GM21367 (cell line): ENCODE measurements around the gene PXYLP1.
"Not testable (repeated sequence)": the region's sequence is repeated elsewhere in the genome, so short reads cannot be mapped to it uniquely, and the experiment has no call there.

Source experiments
- ATAC-seq: cut with Tn5 transposase; IDR thresholded peaks from one replicate; pipeline ENCODE4 v1.9.1; 2021; ENCODE audit not compliant: unreplicated experiment

PXYLP1 gene

GRCh38 chr3:141291559-141292355, 60.1 kb downstream of the PXYLP1 start:
- no peak for ATAC-seq

GRCh38 chr3:141292356-141293058, 60.9 kb downstream of the PXYLP1 start:
- ATAC-seq = no peak

GRCh38 chr3:141294301-141294700, 62.7 kb downstream of the PXYLP1 start:
- ATAC-seq = no peak

- no peak for ATAC-seq
Observed at GRCh38 chr3:141294848-141295247, 63.2 kb downstream of the PXYLP1 start.

- ATAC-seq = not testable (repeated sequence)
Observed at GRCh38 chr3:141300426-141300825, 68.8 kb downstream of the PXYLP1 start.

GRCh38 chr3:141302364-141303141, 70.9 kb downstream of the PXYLP1 start:
- no peak for ATAC-seq

GRCh38 chr3:141303481-141304223, 72.0 kb downstream of the PXYLP1 start:
- ATAC-seq = peak; percentile 66

- ATAC-seq = no peak
Observed at GRCh38 chr3:141305436-141305835, 73.8 kb downstream of the PXYLP1 start.

- no peak for ATAC-seq
Observed at GRCh38 chr3:141306276-141306675, 74.7 kb downstream of the PXYLP1 start.

GRCh38 chr3:141306922-141307321, 75.3 kb downstream of the PXYLP1 start:
- no peak for ATAC-seq

- ATAC-seq = no peak
Observed at GRCh38 chr3:141307351-141308059, 75.9 kb downstream of the PXYLP1 start.

- ATAC-seq = no peak
Observed at GRCh38 chr3:141308588-141309218, 77.1 kb downstream of the PXYLP1 start.

GRCh38 chr3:141311170-141311495, 79.5 kb downstream of the PXYLP1 start:
- no peak for ATAC-seq

GRCh38 chr3:141311496-141312353, 80.1 kb downstream of the PXYLP1 start:
- ATAC-seq = peak; percentile 98

GRCh38 chr3:141312354-141313092, 80.9 kb downstream of the PXYLP1 start:
- no peak for ATAC-seq

GRCh38 chr3:141313093-141313683, 81.6 kb downstream of the PXYLP1 start:
- no peak for ATAC-seq

GRCh38 chr3:141314415-141314814, 82.8 kb downstream of the PXYLP1 start:
- not testable (repeated sequence) for ATAC-seq

GRCh38 chr3:141316851-141317250, 85.2 kb downstream of the PXYLP1 start:
- no peak for ATAC-seq
